ENCODE data around the gene FEZ2. TPM values are rescaled to one million over a fixed set of nuclear protein-coding genes. Genes with fewer than 3 reads are reported as not detected.
A peak's percentile ranks its signal among the peaks of the same experiment; 100 is the strongest.

The FEZ2 gene
- polyA plus RNA-seq, 1 of the 3 experiments (the other 2 are of a cell fraction): 37.2 TPM

GRCh38 chr2:36565712-36566111 lies 32.3 kb downstream of the FEZ2 start:
- Histone ChIP-seq H3K9ac (no peak overlapping the region), H3K4me1 (ENCODE audit: control insufficient read depth in 1 of 2, insufficient read depth in 2 of 2, low read depth in 1 of 2, low read length in 1 of 2) (peaks cover 3 to 66% of the 10 kb centered on the region in 2 experiments), H3K79me2 (ENCODE audit: insufficient read depth) (peaks cover 69% of the 10 kb centered on the region), H3K9me3 (no peaks in the 10 kb centered on the region), H3K27me3 (ENCODE audit: insufficient read depth) (no peaks in the 10 kb centered on the region), H3K27ac (ENCODE audit: low read depth in 2 of 2, low read length in 1 of 2) (no peak overlapping the region), H3K4me3 (ENCODE audit: low read depth in 2 of 2, low read length in 1 of 2) (no peak overlapping the region), H2AFZ (ENCODE audit: low read depth) (no peak overlapping the region), H3K36me3 (replicated peaks in 1 of 2; ENCODE audit: control insufficient read depth in 1 of 2, insufficient read depth in 2 of 2, low read length in 1 of 2) (peaks cover 6 to 37% of the 10 kb centered on the region in 2 experiments), H4K20me1 (ENCODE audit: insufficient read depth) (no peaks in the 10 kb centered on the region), H3K9me2 (no peaks in the 10 kb centered on the region), H3F3A (replicated peaks; ENCODE audit: insufficient read depth) (peaks cover 60% of the 10 kb centered on the region), H3K4me2 (no peak overlapping the region)
- ChIA-PET CTCF (no interaction called here), POLR2A (no interaction called here)
- 97% methylated on average over 4 of the region's 4 CpGs for WGBS (ENCODE audit: low lambda C conversion rate)
- TF ChIP-seq, protein P1, sequence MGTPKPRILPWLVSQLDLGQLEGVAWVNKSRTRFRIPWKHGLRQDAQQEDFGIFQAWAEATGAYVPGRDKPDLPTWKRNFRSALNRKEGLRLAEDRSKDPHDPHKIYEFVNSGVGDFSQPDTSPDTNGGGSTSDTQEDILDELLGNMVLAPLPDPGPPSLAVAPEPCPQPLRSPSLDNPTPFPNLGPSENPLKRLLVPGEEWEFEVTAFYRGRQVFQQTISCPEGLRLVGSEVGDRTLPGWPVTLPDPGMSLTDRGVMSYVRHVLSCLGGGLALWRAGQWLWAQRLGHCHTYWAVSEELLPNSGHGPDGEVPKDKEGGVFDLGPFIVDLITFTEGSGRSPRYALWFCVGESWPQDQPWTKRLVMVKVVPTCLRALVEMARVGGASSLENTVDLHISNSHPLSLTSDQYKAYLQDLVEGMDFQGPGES (IDR thresholded peaks at IDR 0.05; ENCODE audit: low read depth, low read length): no peak
- TF ChIP-seq SMC3 (IDR thresholded peaks at IDR 0.05; ENCODE audit: low read depth, low read length) (no peak), GATA2 (CRISPR knock-in tag; IDR thresholded peaks at IDR 0.05) (no peak)
- TF ChIP-seq, protein P2, sequence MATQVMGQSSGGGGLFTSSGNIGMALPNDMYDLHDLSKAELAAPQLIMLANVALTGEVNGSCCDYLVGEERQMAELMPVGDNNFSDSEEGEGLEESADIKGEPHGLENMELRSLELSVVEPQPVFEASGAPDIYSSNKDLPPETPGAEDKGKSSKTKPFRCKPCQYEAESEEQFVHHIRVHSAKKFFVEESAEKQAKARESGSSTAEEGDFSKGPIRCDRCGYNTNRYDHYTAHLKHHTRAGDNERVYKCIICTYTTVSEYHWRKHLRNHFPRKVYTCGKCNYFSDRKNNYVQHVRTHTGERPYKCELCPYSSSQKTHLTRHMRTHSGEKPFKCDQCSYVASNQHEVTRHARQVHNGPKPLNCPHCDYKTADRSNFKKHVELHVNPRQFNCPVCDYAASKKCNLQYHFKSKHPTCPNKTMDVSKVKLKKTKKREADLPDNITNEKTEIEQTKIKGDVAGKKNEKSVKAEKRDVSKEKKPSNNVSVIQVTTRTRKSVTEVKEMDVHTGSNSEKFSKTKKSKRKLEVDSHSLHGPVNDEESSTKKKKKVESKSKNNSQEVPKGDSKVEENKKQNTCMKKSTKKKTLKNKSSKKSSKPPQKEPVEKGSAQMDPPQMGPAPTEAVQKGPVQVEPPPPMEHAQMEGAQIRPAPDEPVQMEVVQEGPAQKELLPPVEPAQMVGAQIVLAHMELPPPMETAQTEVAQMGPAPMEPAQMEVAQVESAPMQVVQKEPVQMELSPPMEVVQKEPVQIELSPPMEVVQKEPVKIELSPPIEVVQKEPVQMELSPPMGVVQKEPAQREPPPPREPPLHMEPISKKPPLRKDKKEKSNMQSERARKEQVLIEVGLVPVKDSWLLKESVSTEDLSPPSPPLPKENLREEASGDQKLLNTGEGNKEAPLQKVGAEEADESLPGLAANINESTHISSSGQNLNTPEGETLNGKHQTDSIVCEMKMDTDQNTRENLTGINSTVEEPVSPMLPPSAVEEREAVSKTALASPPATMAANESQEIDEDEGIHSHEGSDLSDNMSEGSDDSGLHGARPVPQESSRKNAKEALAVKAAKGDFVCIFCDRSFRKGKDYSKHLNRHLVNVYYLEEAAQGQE (IDR thresholded peaks at IDR 0.05; ENCODE audit: low read depth, low read length): no peak
- TF ChIP-seq, protein P3, sequence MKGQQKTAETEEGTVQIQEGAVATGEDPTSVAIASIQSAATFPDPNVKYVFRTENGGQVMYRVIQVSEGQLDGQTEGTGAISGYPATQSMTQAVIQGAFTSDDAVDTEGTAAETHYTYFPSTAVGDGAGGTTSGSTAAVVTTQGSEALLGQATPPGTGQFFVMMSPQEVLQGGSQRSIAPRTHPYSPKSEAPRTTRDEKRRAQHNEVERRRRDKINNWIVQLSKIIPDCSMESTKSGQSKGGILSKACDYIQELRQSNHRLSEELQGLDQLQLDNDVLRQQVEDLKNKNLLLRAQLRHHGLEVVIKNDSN (IDR thresholded peaks at IDR 0.05; ENCODE audit: borderline replicate concordance, low read depth): no peak
- no peak for DNase-seq

DNA sequence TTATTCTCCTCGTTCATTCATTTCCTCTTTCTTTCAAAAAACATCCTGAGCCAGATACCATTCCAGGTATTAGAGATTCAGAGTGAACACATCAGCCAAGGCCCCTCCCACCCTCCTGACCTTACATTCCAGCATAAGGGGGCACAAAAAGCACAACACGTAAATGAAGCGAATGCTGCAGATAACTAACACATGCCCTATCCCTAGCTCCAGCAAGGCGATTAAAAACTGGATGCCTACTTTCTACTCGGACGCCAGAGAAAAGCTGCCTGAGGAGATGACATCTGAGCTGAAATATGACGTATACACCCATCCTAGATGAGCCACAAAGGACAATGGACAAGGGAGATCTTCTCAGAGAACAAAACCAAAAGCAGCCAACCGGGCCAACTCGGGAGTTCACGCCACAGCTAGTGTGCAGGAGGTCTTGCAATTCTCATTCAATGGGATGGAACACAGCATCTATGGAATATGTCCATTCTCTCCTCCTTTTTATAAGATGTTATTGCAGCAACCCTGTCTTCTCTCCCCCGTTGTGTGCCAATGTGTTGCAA lies 33.5 kb downstream of the FEZ2 start:
- TF ChIP-seq POLR2AphosphoS5 (IDR thresholded peaks at IDR 0.05; ENCODE audit: low read depth, low read length): 0 out of 2 replicates have a peak, but pooled peaks have one; percentile 16
- TF ChIP-seq SMC3 (IDR thresholded peaks at IDR 0.05; ENCODE audit: low read depth, low read length): no peak
- H3K9me3 ChIP-seq: no peaks in the 10 kb centered on the region
- H3K4me3 ChIP-seq (ENCODE audit: low read depth in 2 of 2, low read length in 1 of 2): no peak overlapping the region
- H3K9ac ChIP-seq: no peak overlapping the region
- peaks cover 15 to 47% of the 10 kb centered on the region in 2 experiments for H3K36me3 ChIP-seq (replicated peaks in 1 of 2; ENCODE audit: control insufficient read depth in 1 of 2, insufficient read depth in 2 of 2, low read length in 1 of 2)
- no peak for DNase-seq
- no peaks in the 10 kb centered on the region for H3K9me2 ChIP-seq
- no peaks in the 10 kb centered on the region for H4K20me1 ChIP-seq (ENCODE audit: insufficient read depth)
- peaks cover 62% of the 10 kb centered on the region for H3F3A ChIP-seq (replicated peaks; ENCODE audit: insufficient read depth)
- POLR2A ChIA-PET: no interaction called here
- no peaks in the 10 kb centered on the region for H3K27me3 ChIP-seq (ENCODE audit: insufficient read depth)
- no peak overlapping the region for H3K4me2 ChIP-seq
- 96% methylated on average over 11 of the region's 11 CpGs for WGBS (ENCODE audit: low lambda C conversion rate)
- peaks cover 71% of the 10 kb centered on the region for H3K79me2 ChIP-seq (ENCODE audit: insufficient read depth)
- CTCF ChIA-PET: interaction anchor here (1.5 kb wide), 1 partner anchor 12 kb away, joined by 4 read pairs; no protein-coding TSS in a partner anchor
- peak overlapping the region in 1 of 2 experiments; percentile 98; a peak in 1 of 4 replicates for H3K27ac ChIP-seq (ENCODE audit: low read depth in 2 of 2, low read length in 1 of 2)
- H2AFZ ChIP-seq (ENCODE audit: low read depth): no peak overlapping the region
- H3K4me1 ChIP-seq (ENCODE audit: control insufficient read depth in 1 of 2, insufficient read depth in 2 of 2, low read depth in 1 of 2, low read length in 1 of 2): peaks cover 3 to 68% of the 10 kb centered on the region in 2 experiments
